Measurements from ENCODE around the gene FUCA1.

DNA sequence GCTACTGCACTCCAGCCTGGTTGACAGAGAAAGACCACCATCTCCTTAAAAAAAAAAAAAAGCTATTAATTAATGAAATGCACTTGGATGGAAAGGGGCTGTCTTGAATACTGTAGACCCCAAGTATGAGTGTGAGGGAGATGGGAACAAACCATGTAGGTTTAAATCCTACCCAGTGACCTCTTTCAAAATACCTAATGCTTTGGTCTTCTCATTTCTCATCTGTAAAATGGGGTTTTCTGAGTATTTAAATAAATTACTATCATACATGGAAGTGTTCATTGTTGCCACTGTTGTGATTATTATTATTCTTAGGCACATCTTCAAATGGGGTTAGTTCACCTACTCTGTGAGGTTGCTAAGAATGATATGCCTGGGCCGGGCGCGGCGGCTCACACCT is 17.1 kb upstream of the FUCA1 start:
- TF ChIP-seq, protein P1, sequence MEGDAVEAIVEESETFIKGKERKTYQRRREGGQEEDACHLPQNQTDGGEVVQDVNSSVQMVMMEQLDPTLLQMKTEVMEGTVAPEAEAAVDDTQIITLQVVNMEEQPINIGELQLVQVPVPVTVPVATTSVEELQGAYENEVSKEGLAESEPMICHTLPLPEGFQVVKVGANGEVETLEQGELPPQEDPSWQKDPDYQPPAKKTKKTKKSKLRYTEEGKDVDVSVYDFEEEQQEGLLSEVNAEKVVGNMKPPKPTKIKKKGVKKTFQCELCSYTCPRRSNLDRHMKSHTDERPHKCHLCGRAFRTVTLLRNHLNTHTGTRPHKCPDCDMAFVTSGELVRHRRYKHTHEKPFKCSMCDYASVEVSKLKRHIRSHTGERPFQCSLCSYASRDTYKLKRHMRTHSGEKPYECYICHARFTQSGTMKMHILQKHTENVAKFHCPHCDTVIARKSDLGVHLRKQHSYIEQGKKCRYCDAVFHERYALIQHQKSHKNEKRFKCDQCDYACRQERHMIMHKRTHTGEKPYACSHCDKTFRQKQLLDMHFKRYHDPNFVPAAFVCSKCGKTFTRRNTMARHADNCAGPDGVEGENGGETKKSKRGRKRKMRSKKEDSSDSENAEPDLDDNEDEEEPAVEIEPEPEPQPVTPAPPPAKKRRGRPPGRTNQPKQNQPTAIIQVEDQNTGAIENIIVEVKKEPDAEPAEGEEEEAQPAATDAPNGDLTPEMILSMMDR (IDR thresholded peaks at IDR 0.05 in 4 of 5, conservative IDR thresholded peaks at IDR 0.05 in 1 of 5): no peak
- TF ChIP-seq POLR2A (IDR thresholded peaks at IDR 0.05): no peak
